ENCODE measurements around the gene CTNNA3. TPM values are rescaled to one million over a fixed set of nuclear protein-coding genes. Genes with fewer than 3 reads are reported as not detected.

CTNNA3 gene
- total RNA-seq, 1 donor from 2014 or later = 0.30 TPM

GRCh38 chr10:66698069-66698468, 997.9 kb downstream of the CTNNA3 start:
- Mint-ChIP-seq H3K27me3 (ENCODE audit: unreplicated experiment) (no peaks in the 10 kb centered on the region), H3K9me3 (ENCODE audit: unreplicated experiment) (no peaks in the 10 kb centered on the region), H3K4me1 (ENCODE audit: unreplicated experiment) (peaks cover 8% of the 10 kb centered on the region), H3K36me3 (ENCODE audit: unreplicated experiment) (no peaks in the 10 kb centered on the region), H3K27ac (ENCODE audit: unreplicated experiment) (no peak overlapping the region), H3K4me3 (ENCODE audit: unreplicated experiment) (no peak overlapping the region)
- DNase-seq (ENCODE audit: extremely low spot score, unreplicated experiment) = no peak
- TF ChIP-seq, protein P1, sequence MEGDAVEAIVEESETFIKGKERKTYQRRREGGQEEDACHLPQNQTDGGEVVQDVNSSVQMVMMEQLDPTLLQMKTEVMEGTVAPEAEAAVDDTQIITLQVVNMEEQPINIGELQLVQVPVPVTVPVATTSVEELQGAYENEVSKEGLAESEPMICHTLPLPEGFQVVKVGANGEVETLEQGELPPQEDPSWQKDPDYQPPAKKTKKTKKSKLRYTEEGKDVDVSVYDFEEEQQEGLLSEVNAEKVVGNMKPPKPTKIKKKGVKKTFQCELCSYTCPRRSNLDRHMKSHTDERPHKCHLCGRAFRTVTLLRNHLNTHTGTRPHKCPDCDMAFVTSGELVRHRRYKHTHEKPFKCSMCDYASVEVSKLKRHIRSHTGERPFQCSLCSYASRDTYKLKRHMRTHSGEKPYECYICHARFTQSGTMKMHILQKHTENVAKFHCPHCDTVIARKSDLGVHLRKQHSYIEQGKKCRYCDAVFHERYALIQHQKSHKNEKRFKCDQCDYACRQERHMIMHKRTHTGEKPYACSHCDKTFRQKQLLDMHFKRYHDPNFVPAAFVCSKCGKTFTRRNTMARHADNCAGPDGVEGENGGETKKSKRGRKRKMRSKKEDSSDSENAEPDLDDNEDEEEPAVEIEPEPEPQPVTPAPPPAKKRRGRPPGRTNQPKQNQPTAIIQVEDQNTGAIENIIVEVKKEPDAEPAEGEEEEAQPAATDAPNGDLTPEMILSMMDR (IDR thresholded peaks at IDR 0.05) = no peak

DNA sequence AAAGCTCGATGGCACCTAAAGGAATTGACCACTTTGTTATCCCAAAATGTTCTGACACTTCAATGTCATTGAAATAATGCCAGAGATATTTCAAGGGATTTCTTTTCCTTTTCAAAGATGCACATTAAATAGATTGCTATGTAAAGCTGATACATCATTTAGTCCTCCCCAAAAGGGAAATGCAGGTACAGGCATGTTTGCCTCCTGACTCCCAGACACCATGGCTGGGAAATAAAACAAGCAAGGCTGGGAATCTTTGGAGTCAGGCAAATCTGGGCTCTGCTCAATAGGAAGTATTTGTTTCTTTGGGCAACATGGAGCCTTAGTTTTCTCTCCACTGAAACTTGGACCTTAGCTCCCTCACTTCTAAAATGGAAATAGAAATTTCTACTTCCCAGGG, 1000.9 kb downstream of the CTNNA3 start:
- TF ChIP-seq, protein P1 (IDR thresholded peaks at IDR 0.05) = no peak
- no peak for DNase-seq (ENCODE audit: extremely low spot score, unreplicated experiment)
- H3K9me3 Mint-ChIP-seq (ENCODE audit: unreplicated experiment) = peaks cover 9% of the 10 kb centered on the region
- H3K4me1 Mint-ChIP-seq (ENCODE audit: unreplicated experiment) = peaks cover 8% of the 10 kb centered on the region
- no peak overlapping the region for H3K27ac Mint-ChIP-seq (ENCODE audit: unreplicated experiment)
- no peaks in the 10 kb centered on the region for H3K27me3 Mint-ChIP-seq (ENCODE audit: unreplicated experiment)
- H3K36me3 Mint-ChIP-seq (ENCODE audit: unreplicated experiment) = no peaks in the 10 kb centered on the region
- H3K4me3 Mint-ChIP-seq (ENCODE audit: unreplicated experiment) = no peak overlapping the region

GRCh38 chr10:66684581-66684980, 1011.4 kb downstream of the CTNNA3 start:
- no peaks in the 10 kb centered on the region for H3K9me3 Mint-ChIP-seq (ENCODE audit: unreplicated experiment)
- no peak overlapping the region for H3K27ac Mint-ChIP-seq (ENCODE audit: unreplicated experiment)
- no peak overlapping the region for H3K4me3 Mint-ChIP-seq (ENCODE audit: unreplicated experiment)
- no peaks in the 10 kb centered on the region for H3K36me3 Mint-ChIP-seq (ENCODE audit: unreplicated experiment)
- H3K27me3 Mint-ChIP-seq (ENCODE audit: unreplicated experiment) = no peaks in the 10 kb centered on the region
- DNase-seq (ENCODE audit: extremely low spot score, unreplicated experiment) = no peak
- TF ChIP-seq, protein P1 (IDR thresholded peaks at IDR 0.05) = no peak
- peaks cover 6% of the 10 kb centered on the region for H3K4me1 Mint-ChIP-seq (ENCODE audit: unreplicated experiment)

DNA sequence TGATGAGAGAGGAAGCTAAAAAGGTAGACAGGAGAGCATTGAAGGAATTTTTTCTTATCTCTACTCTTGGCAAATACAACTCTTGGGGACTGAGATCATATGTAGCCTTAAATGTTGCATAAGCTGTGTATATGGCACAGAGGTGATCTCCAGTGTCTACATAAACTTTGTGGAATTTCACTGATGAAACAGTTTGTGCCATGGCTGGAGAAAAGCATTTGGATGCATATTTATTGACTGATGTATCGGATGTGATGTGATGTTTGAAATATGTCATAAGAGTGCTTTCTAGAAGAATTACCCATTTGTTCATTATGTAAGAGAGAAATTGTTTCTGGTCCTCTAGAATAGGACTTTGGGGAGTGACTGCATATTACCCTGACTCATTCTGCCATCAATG, 1015.1 kb downstream of the CTNNA3 start:
- no peak for DNase-seq (ENCODE audit: extremely low spot score, unreplicated experiment)
- H3K4me1 Mint-ChIP-seq (ENCODE audit: unreplicated experiment) = peaks cover 3% of the 10 kb centered on the region
- H3K36me3 Mint-ChIP-seq (ENCODE audit: unreplicated experiment) = no peaks in the 10 kb centered on the region
- no peak overlapping the region for H3K27ac Mint-ChIP-seq (ENCODE audit: unreplicated experiment)
- H3K27me3 Mint-ChIP-seq (ENCODE audit: unreplicated experiment) = no peaks in the 10 kb centered on the region
- TF ChIP-seq, protein P1 (IDR thresholded peaks at IDR 0.05) = no peak
- no peak overlapping the region for H3K4me3 Mint-ChIP-seq (ENCODE audit: unreplicated experiment)
- H3K9me3 Mint-ChIP-seq (ENCODE audit: unreplicated experiment) = no peaks in the 10 kb centered on the region

- H3K4me1 Mint-ChIP-seq (ENCODE audit: unreplicated experiment) = no peaks in the 10 kb centered on the region
- no peaks in the 10 kb centered on the region for H3K36me3 Mint-ChIP-seq (ENCODE audit: unreplicated experiment)
- no peak for DNase-seq (ENCODE audit: extremely low spot score, unreplicated experiment)
- H3K4me3 Mint-ChIP-seq (ENCODE audit: unreplicated experiment) = no peak overlapping the region
- TF ChIP-seq, protein P1 (IDR thresholded peaks at IDR 0.05) = no peak
- no peaks in the 10 kb centered on the region for H3K9me3 Mint-ChIP-seq (ENCODE audit: unreplicated experiment)
- H3K27me3 Mint-ChIP-seq (ENCODE audit: unreplicated experiment) = no peaks in the 10 kb centered on the region
- H3K27ac Mint-ChIP-seq (ENCODE audit: unreplicated experiment) = no peak overlapping the region
These were observed 1017.5 kb downstream of the CTNNA3 start for GRCh38 chr10:66678521-66678920.
